GM12878 (cell line): ENCODE results near the gene CACNA1H. TPM values are rescaled to one million over a fixed set of nuclear protein-coding genes. Genes with fewer than 3 reads are reported as not detected.

ENCODE experiments used
- ATAC-seq: fragments of 200-7000 bp; cut with Tn5 transposase; 3 replicates; pipeline ENCODE4 v1.9.1; 2020; ENCODE audit warnings: mild to moderate bottlenecking, moderate library complexity
- BruUV-seq: library from RNA; stranded (reverse); fragments of 400-500 nt; replicated peaks from 2 replicates; lab custom pipeline; 2021; lab: Mats Ljungman, UMichigan
- CTCF ChIA-PET: fragments of 300-600 bp; sonication (Branson Sonifier 250); formaldehyde crosslinking; extraction: SDS; loops from one replicate; lab custom pipeline; 2021; ENCODE audit warnings: inconsistent platforms; lab: Yijun Ruan, JAX
- POLR2A ChIA-PET: fragments of 350-600 bp; formaldehyde crosslinking; extraction: SDS; loops from one replicate; lab custom pipeline; 2021; ENCODE audit warnings: inconsistent platforms; lab: Charles Lee
- RAD21 ChIA-PET: fragments of 300-600 bp; sonication (Branson Sonifier 250); formaldehyde crosslinking; loops from one replicate; lab custom pipeline; 2023; ENCODE audit warnings: antibody characterized with exemption; ENCODE audit not compliant: unreplicated experiment; lab: Charles Lee
- SMC1A ChIA-PET: fragments of 300-600 bp; sonication (Branson Sonifier 250); formaldehyde crosslinking; loops from one replicate; lab custom pipeline; 2023; ENCODE audit not compliant: unreplicated experiment, uncharacterized antibody; lab: Charles Lee
- DNase-seq: peaks from one replicate; pipeline ENCODE4 v3.0.0-alpha.2; 2011; ENCODE audit warnings: low read depth, low spot score
- FAIRE-seq: peaks from 3 replicates; lab custom pipeline; 2011; peaks lifted over from hg19 to GRCh38; lab: Jason Lieb, UNC
- H2AFZ ChIP-seq: 2 replicates; pipeline ENCODE4 v1.6.0; 2011; ENCODE audit warnings: low read depth, low read length, control low read depth; ENCODE audit not compliant: control insufficient read depth
- H3K27ac ChIP-seq: 2 replicates; pipeline ENCODE4 v1.5.1; 2011; ENCODE audit warnings: control low read depth; ENCODE audit not compliant: control insufficient read depth, insufficient read depth
- H3K27me3 ChIP-seq, 2 experiments: replicated peaks in 1 of 2; 2 replicates each; pipeline versions ENCODE4 v1.6.0 to v1.6.1; 2011; ENCODE audit warnings: low read length in 1 of 2; ENCODE audit not compliant: control insufficient read depth in 2 of 2, insufficient read depth in 2 of 2
- H3K36me3 ChIP-seq, 2 experiments: 2 replicates each; pipeline ENCODE4 v1.5.1; 2011; ENCODE audit warnings: low read length in 1 of 2; ENCODE audit not compliant: control insufficient read depth in 2 of 2, insufficient read depth in 2 of 2
- H3K4me1 ChIP-seq: 2 replicates; pipeline ENCODE4 v1.6.1; 2011; ENCODE audit warnings: mild to moderate bottlenecking, low read length, moderate library complexity, mixed read lengths; ENCODE audit not compliant: control insufficient read depth, insufficient read depth
- H3K4me2 ChIP-seq: 2 replicates; pipeline ENCODE4 v1.6.0; 2011; ENCODE audit warnings: control low read depth; ENCODE audit not compliant: control insufficient read depth, insufficient read depth
- H3K4me3 ChIP-seq: fragments of 200-600 bp; sonication (generic); 2 replicates; pipeline ENCODE4 v1.5.1; 2016
- H3K79me2 ChIP-seq: 2 replicates; pipeline ENCODE4 v1.6.0; 2011; ENCODE audit warnings: low read length; ENCODE audit not compliant: control insufficient read depth, insufficient read depth
- H3K9ac ChIP-seq: 2 replicates; pipeline ENCODE4 v1.8.0; 2011; ENCODE audit warnings: low read length, control low read depth, mixed read lengths; ENCODE audit not compliant: control insufficient read depth, insufficient read depth
- H3K9me3 ChIP-seq: replicated peaks from 3 replicates; pipeline ENCODE4 v1.5.1; 2011; ENCODE audit warnings: mild to moderate bottlenecking, low read length; ENCODE audit not compliant: control insufficient read depth, insufficient read depth
- H4K20me1 ChIP-seq: 2 replicates; pipeline ENCODE4 v1.6.0; 2011; ENCODE audit not compliant: control insufficient read depth, insufficient read depth
- BACH1 ChIP-seq: fragments of 450-650 bp; IDR thresholded peaks from 2 replicates; pipeline ENCODE4 v1.6.1; 2017; ENCODE audit warnings: mild to moderate bottlenecking, borderline replicate concordance
- CBX5 ChIP-seq: sonication (generic); IDR thresholded peaks from 2 replicates; pipeline ENCODE4 v1.6.1; 2016; ENCODE audit warnings: low read depth, moderate library complexity, mild to moderate bottlenecking, inconsistent platforms
- ESRRA ChIP-seq: IDR thresholded peaks from 2 replicates; pipeline ENCODE4 v1.6.1; 2012; ENCODE audit warnings: mild to moderate bottlenecking, low read length, improper control_type of control experiment
- HCFC1 ChIP-seq: fragments of 150-350 bp; IDR thresholded peaks from 2 replicates; pipeline ENCODE4 v1.6.1; 2014; ENCODE audit warnings: low read length
- NFYA ChIP-seq: IDR thresholded peaks from 2 replicates; pipeline ENCODE4 v1.6.1; 2011; ENCODE audit warnings: low read depth, mild to moderate bottlenecking, low read length, improper control_type of control experiment, borderline replicate concordance
- RELA ChIP-seq: fragments of 450-650 bp; IDR thresholded peaks from 2 replicates; pipeline ENCODE4 v1.8.0; 2014; ENCODE audit warnings: borderline replicate concordance; ENCODE audit not compliant: partially characterized antibody
- RUNX3 ChIP-seq: IDR thresholded peaks from 2 replicates; pipeline ENCODE4 v1.6.1; 2012; ENCODE audit warnings: low read length, inconsistent platforms
- TCF3 ChIP-seq: IDR thresholded peaks from 2 replicates; pipeline ENCODE4 v1.6.1; 2012; ENCODE audit warnings: low read depth, mild to moderate bottlenecking, low read length, borderline replicate concordance; ENCODE audit not compliant: insufficient read depth
- ZNF274 ChIP-seq: IDR thresholded peaks from one replicate; pipeline ENCODE4 v1.8.0; 2011; ENCODE audit not compliant: insufficient read length, insufficient read depth
- WGBS: methylation state at CpG from one replicate; pipeline ENCODE4 v1.1.6; 2016; ENCODE audit warnings: low lambda C conversion rate; ENCODE audit not compliant: insufficient replicate concordance, insufficient coverage; ENCODE audit errors: missing lambda C conversion rate; 5-methylcytosine and 5-hydroxymethylcytosine counted together
- in situ Hi-C: fragments of 300-500 bp; cut with MboI; formaldehyde crosslinking; loops from 9 replicates; pipeline ENCODE4 v1.14.3; 2018; ENCODE audit warnings: mixed read lengths
- intact Hi-C: fragments of 100-400 bp; cut with micrococcal nuclease; formaldehyde crosslinking; loops from one replicate; pipeline ENCODE4 v1.14.2; 2022; ENCODE audit not compliant: unreplicated experiment
- polyA plus RNA-seq, 11 experiments: library from polyadenylated mRNA; depleted of rRNA in 4 of 11; unstranded in 6 of 11; stranded (reverse) in 5 of 11; fragments of >200 nt; fragmentation: Nextera tagmentation in 4 of 11; fragmentation: Illumina TruSeq in 1 of 11; extraction: Ambion mirVana in 4 of 11; extraction: Trizol in 1 of 11; gene quantifications; 1 replicate in 1 of 11; 2 replicates in 10 of 11; pipeline versions ENCODE4 v1.2.1 to v1.2.3, GENCODE V29; 2011 to 2016; ENCODE audit warnings: inconsistent platforms in 2 of 11, missing spikeins in 2 of 11, low read depth in 1 of 11
- total RNA-seq, 4 experiments: library from RNA; depleted of rRNA in 3 of 4; stranded (reverse); fragments of >200 nt in 3 of 4; fragmentation: Illumina TruSeq in 1 of 4; extraction: Trizol in 1 of 4; gene quantifications; 2 replicates each; pipeline versions ENCODE4 v1.2.1 to v1.2.3, GENCODE V29; 2013 to 2021
- TF ChIP-seq, protein P1 (sequence below): fragments of 450-650 bp; formaldehyde crosslinking; IDR thresholded peaks from 2 replicates; pipeline ENCODE4 v1.4.0; 2022; ENCODE audit warnings: mild to moderate bottlenecking, moderate library complexity
- TF ChIP-seq, protein P2 (sequence below): fragments of 450-650 bp; conservative IDR thresholded peaks from 2 replicates; pipeline ENCODE4 v1.6.1; 2017; ENCODE audit warnings: mild to moderate bottlenecking, moderate library complexity

Gene CACNA1H
- total and polyA plus RNA-seq, 10 of the 15 experiments (the other 5 are each of a cell fraction or from before 2014, with no cell fraction given), result 0.03 to 0.54 TPM; not detected in 8

DNA sequence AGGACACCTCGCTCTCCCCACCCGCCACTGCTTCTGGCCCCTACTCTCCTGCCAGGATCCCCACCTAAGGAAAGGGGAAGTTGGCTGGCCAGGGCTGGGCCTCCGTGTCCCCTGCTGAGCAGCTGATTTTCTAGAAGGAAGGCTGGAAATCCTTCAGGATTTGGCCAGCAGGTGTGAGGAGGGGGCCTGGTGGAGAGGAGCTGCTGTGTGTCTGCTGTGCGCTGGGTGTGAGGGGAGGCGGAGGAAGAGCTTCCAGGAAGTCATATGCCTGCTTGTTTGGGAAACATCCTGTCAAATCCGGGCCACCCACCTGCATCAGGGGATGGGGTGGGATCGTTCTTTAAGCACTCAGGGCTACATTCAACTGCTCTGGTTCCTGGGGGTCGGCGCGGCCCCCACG is 43.6 kb downstream of the CACNA1H start:
- FAIRE-seq (no peak), ATAC-seq (no peak), DNase-seq (no peak)
- Histone ChIP-seq H3K27me3 (no peaks in the 10 kb centered on the region), H3K4me3 (no peak overlapping the region), H3K9ac (no peak overlapping the region), H4K20me1 (no peaks in the 10 kb centered on the region), H3K36me3 (no peaks in the 10 kb centered on the region), H3K4me1 (no peaks in the 10 kb centered on the region), H3K4me2 (no peak overlapping the region), H2AFZ (no peak overlapping the region), H3K27ac (no peak overlapping the region), H3K79me2 (no peaks in the 10 kb centered on the region), H3K9me3 (no peaks in the 10 kb centered on the region; the same call in 2 of the 3 replicates)
- TF ChIP-seq CBX5, result no peak
- TF ChIP-seq RUNX3, result no peak
- no peak for TF ChIP-seq ZNF274
- TF ChIP-seq HCFC1, result no peak
- no peak for TF ChIP-seq TCF3
- no peak for TF ChIP-seq RELA
- TF ChIP-seq, protein P1, sequence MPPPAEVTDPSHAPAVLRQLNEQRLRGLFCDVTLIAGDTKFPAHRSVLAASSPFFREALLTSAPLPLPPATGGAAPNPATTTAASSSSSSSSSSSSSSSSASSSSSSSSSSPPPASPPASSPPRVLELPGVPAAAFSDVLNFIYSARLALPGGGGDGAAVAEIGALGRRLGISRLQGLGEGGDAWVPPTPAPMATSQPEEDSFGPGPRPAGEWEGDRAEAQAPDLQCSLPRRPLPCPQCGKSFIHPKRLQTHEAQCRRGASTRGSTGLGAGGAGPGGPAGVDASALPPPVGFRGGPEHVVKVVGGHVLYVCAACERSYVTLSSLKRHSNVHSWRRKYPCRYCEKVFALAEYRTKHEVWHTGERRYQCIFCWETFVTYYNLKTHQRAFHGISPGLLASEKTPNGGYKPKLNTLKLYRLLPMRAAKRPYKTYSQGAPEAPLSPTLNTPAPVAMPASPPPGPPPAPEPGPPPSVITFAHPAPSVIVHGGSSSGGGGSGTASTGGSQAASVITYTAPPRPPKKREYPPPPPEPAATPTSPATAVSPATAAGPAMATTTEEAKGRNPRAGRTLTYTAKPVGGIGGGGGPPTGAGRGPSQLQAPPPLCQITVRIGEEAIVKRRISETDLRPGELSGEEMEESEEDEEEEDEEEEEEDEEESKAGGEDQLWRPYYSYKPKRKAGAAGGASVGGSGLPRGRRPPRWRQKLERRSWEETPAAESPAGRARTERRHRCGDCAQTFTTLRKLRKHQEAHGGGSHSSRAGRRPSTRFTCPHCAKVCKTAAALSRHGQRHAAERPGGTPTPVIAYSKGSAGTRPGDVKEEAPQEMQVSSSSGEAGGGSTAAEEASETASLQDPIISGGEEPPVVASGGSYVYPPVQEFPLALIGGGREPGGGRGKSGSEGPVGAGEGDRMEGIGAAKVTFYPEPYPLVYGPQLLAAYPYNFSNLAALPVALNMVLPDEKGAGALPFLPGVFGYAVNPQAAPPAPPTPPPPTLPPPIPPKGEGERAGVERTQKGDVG (CRISPR knock-in tag), result no peak
- TF ChIP-seq ESRRA, result no peak
- no peak for TF ChIP-seq NFYA
- TF ChIP-seq, protein P2, sequence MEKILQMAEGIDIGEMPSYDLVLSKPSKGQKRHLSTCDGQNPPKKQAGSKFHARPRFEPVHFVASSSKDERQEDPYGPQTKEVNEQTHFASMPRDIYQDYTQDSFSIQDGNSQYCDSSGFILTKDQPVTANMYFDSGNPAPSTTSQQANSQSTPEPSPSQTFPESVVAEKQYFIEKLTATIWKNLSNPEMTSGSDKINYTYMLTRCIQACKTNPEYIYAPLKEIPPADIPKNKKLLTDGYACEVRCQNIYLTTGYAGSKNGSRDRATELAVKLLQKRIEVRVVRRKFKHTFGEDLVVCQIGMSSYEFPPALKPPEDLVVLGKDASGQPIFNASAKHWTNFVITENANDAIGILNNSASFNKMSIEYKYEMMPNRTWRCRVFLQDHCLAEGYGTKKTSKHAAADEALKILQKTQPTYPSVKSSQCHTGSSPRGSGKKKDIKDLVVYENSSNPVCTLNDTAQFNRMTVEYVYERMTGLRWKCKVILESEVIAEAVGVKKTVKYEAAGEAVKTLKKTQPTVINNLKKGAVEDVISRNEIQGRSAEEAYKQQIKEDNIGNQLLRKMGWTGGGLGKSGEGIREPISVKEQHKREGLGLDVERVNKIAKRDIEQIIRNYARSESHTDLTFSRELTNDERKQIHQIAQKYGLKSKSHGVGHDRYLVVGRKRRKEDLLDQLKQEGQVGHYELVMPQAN, result no peak
- TF ChIP-seq BACH1, result no peak
- in situ Hi-C loops (no loop called here), intact Hi-C loops (no loop called here)
- ChIA-PET RAD21 (no interaction called here), POLR2A (no interaction called here), SMC1A (no interaction called here), CTCF (no interaction called here)
- BruUV-seq, result no TSS peak
- 44% methylated on average over 11 of the region's 11 CpGs for WGBS
